ENCODE measurements around the gene BUD23.
"Not testable (repeated sequence)": the region's sequence is repeated elsewhere in the genome, so short reads cannot be mapped to it uniquely, and the experiment has no call there.

BUD23 gene

DNA sequence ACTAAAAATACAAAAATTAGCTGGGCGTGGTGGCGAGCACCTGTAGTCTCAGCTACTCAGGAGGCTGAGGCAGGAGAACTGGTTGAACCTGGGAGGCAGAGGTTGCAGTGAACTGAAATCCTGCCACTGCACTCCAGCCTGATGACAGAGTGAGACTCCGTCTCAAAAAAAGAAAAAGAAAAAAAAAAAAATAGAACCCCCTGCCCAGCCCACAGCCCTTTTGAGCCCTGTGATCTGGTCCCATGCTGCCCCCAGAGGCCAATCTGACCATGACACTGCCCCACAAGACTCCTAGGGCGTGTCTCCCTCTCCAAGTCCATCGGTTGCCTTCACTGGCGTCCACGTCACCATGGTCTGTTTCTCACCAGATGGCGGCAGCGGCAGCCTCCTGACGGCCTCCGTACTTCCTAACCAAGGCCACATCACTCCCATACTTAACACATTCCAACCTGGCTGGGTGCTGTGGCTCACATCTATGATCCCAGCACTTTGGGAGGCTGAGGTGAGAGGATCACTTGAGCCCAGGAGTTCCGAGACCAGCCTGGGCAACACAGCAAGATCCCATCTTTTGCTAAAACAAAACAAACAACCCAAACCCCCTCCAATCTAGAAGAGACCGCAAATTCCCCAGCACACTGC lies 18.1 kb downstream of the BUD23 start:
- no peak for DNase-seq (ENCODE audit: low read depth in 2 of 2)

DNA sequence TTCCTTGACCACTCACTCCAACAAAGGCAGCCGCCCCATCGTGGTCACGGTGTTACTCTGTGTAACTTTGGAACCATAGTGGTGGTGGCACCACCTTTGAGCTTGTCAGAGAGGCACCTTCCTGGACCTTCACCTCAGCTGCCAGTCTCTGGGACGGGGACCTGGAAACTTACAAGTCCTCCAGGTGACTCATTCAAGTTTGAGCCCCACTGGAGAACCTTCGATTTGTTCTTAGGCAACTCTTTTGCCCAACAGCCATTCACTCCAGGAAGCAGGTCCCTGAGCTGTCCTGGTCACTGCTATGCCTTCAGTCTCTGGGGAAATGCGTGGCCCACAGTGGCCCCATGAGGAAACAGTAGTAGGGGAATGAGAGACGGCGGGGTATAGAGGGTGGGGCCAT lies 18.8 kb downstream of the BUD23 start:
- no peak for DNase-seq (ENCODE audit: low read depth in 2 of 2)

DNA sequence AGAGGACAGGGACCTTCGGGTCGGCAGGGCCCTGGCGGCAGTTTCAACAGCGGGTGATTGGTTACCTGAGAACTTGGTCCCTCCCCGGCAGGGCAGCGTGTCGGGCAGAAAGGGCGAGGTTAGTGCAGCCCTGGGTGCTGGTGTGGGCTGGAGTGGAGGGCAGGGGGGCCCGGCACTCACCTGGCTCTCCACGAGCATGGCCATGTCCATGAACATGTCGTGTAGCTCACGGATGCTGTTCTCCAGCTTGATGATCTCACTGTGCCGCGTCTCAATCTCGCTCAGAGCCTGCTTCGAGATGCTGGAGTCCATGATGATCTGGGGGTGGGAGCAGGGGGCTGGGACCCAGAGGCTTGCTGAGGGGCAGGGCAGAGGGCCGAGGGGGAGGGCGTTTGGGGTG lies 19.3 kb downstream of the BUD23 start:
- DNase-seq (ENCODE audit: low read depth in 2 of 2): no peak

DNA sequence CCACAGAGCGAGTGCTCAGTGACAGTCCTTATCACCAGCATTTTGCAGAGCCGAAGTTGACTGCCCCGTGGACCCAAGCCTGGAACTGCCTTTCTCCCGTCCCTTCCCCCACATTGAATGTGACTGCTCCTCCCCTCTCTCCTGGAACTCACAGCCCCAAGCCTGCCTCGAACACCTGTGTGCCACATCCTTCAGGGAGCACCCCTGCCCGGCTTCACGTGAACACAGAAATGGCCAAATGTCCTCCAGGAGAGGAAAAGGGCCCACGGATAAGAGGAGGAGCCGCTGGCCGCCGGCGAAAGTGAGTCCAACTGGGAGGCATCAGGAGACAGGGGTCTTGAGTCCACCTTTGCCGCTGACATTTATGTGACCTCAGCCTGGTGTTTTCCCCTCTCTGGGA lies 19.8 kb downstream of the BUD23 start:
- no peak for DNase-seq (ENCODE audit: low read depth in 2 of 2)

DNA sequence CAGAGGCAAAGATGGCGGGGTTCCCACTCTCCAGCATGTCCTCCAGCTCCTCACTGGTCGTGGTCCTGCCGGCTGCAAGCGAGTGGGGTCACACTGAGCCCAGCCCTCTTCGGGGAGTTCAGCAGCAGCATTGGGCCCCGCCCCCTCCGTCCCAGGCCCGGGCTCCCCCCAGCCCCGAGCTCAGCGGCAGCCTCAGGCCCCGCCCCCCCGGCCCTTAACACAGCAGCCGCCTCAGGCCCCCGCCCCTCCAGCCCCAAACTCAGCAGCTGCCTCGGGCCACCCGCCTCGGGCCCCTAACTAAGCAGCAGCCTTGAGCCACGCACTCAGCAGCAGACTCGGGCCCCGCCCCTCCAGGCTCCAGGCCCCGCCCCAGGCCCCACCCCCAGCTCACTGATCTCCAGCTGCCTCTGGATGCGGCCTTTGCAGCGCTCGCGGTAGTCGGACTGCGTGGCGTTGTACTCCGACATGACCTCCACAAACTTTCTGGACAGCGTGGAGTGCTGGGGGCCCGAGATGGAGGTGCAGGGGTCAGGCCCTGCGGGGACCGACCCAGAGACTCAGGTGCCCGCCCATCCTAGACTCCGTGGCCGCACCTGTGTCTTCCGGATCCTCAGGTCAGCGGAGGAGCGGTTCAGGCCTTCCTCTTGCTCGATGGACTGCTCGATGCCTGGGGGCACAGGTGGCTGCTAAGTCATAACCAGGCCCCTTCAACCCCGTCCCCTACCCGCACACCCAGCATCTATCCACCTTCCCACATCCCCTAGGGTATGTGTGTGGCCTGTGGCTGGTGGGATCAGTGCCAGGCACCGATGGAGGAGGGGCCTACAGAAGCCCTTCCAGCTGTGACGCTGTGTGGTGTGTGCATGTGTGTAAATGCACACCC lies 20.6 kb downstream of the BUD23 start:
- peak in 1 of 2 donors; percentile 56 for DNase-seq (ENCODE audit: low read depth in 2 of 2)

DNA sequence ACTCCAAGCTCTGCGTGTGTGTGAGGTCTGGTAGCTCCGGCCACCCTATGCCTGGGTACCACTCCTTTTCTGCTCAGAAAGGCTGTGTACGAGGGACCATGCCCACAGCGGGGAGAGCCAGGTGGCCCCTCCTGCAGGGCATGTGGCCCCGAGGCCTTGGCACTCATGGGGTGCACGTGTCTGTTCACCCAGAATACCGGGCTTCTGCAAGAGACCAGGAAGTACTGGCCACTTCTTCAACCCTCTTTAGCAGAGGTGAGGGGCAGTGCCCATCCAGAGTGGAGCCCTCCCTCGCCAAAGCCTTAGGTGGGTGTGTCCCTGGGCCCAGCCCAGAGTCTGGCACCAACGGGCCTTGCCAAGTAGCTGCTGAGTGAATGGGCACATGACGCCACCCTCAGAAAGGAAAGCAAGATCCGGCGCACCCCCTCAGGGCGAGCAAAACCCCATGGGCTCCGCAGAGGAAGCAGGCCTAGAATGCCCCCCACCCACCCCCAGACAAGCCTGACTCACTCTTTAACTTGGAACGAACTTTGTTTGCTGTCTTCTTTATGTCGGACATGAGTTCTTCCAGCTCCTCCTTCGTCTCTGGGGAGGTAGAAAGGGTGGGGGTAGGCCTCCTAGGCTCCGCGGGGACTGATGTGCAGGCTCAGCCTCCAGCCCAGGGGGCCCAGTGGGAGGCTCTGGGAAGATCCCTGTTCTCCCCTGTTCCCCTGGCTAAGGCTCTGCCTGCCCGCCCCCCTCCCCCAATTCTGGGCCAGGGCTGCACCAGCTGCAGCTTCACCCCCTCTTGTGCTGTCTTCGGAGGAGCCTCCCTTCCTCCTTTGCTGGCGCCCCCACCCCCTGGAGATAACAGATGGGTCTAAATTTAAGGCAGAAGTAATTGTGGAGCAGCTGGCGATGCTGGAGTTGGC lies 21.5 kb downstream of the BUD23 start:
- no peak for DNase-seq (ENCODE audit: low read depth in 2 of 2)

DNA sequence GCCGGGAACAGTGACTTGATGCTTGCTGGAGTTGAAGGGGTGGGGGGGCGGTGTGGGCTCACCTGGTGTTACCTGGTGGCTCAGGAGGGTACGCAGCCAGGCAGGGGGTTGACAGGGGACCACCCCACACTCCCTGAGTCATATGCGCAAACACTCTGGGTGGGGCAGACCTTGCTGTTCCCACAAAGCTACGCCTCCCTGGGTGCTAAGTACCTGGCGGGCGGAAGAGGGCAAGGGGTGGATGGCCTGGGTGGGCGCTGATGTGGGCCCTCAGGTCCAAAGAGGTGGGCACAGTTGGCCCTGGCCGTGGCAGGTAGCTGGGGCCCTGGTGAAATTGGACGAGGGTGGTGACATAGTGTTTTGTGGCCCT lies 22.1 kb downstream of the BUD23 start:
- no peak for DNase-seq (ENCODE audit: low read depth in 2 of 2)

DNA sequence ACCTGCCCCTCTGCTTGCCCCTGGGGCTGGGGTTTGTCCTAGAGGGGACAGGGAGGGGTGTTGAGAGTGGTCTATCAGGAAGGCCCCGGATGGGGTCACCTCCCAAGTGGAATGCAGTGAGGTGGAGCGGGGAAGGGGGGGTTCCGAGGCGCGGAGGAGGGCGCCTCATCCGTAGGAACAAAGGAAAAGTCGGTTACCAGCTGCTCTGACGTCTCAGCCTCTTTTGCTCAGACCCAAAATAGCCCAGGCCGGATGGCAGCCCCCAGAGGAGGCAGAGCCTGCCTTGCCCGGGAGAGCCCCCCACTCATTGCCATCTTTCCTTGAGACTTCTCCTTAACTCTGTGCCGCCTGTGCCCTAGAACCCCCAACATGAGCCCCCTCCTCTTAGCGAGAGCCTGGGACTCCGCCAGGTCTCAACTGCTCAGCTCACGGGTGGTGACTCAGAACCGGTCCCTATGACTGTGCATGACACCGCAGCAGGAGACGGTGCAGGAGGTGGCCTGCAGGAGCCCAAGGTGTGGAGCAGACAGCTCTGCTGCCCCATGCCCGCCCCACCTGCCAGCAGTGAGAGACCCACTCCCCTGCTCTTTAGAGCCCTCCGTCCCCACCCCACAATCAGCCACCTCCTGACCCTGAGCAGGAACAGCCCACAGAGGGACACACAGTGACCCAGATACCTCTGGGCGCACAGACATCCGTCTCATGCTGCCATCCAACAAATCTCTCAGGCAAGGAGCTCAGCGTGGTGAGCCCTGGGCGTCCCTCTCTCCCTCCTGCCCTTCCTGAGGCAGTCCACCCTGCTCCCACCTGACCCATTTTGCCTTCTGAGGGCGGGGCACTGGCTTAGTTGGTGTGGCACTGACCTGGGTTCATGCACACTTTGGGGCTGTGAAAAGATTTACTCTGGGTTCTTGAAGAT lies 23.0 kb downstream of the BUD23 start:
- peak; percentile 38 to 42 for DNase-seq (ENCODE audit: low read depth in 2 of 2)

DNA sequence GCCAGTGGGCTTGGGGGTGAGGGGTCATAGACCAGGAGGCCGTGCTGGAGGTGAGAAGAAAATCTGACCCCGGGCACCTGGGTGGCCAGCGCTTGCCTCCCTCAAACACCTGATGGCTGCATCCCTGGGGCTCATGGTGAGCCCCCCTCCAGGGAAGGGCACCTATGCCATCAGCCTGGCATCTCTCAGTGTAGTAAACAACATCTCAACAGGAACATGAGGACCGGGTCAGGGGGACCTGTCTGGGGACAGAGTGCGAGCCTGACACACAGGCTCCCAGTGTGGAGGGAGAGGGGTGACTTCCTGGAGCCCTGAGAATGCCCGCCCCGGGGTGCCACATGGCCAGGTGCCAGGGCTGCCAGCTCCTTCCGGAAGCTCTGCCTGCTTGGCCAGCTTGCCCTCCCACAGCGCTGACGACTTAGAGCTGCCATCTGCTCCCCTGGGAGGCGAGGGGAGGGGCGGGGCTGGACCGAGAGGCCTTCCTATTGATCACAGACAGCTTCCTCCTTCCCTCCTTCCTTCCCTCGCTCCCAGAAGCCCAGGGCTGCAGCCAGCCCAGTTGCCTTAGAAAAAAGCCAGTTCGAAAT lies 23.7 kb downstream of the BUD23 start:
- DNase-seq (ENCODE audit: low read depth in 2 of 2): no peak

DNA sequence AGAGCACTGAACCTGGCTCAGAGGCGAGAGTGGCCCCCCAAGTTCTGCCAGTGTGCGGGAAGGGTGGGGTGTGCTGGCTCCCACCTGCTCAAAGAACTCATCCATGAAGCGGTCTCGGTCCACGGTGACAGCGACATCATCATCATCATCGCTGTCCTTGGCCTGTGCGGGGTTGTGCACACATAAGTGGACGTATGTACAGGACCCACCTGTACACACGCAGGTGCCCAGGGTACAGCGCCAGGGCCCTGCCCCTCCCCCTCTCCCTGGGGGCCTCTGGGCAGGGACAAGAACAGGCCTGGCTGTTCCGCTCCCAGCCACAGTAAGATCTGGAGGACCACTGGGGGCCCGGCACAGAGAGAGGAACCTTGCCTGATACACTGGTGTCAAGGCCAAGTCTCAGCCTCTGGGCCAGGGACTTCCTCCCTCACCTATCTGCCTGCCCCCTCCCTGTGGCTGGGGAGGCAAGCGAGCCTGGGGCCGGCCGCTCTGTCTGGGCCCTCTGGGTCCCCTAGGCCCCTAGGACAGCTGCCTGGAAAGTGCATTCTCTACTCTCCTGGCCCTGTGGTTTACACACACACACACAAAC lies 25.7 kb downstream of the BUD23 start:
- no peak for DNase-seq (ENCODE audit: low read depth in 2 of 2)

DNA sequence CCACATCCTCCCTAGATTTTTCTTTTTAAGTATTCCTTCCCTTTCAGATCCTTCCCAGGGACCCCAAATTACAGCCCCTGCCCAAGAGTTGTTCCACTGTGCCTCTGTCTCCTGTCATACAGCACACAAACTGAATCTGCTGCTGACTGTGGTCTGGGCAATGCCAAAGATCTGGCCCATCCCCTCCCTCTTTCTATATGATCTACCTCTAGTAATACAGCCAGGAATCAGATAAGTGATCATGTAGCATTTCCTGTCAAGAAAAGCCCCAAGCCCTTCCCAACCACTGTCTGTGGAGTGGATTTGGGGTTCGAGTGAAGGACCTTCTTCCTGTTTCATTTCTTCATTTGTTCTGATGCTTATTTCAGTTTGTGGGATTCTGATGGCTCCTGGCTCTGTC lies 29.4 kb downstream of the BUD23 start:
- no peak for DNase-seq (ENCODE audit: low read depth in 2 of 2)

DNA sequence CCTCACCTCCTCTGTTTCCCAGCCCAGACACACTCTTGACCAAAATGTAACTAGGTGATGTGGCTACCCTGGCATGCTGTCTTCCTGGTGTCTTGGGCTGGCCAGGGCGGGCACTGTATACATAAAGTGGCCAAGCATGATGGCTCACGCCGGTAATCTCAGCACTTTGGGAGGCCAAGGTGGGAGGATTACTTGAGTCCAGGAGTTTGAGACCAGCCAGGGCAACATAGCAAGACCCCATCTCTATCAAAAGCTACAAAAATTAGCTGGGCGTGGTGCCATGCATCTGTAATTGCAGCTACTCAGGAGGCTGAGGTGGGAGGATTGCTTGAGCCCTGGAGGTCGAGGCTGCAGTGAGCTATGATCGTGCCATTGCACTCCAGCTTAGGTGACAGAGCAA lies 29.9 kb downstream of the BUD23 start:
- not testable (repeated sequence) for DNase-seq (ENCODE audit: low read depth in 2 of 2)

DNA sequence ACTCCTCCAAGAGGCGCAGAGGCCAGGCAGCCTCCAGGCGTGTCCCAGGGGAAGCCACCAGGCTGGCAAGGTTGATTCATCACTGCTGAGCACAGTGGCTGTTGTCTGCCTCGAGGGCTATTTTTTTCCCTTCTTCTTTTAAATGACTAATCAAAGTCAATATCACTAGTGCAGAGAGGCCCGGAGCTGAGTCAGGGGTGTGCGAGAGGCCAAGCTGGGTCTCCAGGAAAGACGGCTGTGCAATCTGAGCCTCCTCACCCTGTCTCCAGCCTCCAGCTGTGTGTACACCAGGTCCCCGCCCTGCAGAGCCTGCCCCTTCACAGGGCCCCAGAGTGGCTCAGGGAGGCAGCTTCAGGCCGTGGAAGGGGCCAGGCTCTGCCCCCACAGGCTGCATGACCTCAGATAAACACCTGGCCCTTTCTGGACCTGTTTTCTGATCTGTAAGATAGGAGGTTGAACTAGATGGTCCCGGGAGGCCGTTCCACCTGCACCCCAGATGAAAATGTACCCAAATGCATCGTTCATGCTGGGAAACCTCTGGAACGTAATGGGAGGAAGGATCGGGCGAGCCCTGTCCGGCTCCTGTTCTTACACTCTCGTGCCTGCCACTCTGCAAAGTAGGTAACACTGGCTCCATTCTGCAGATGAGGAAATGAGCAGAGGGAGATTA lies 32.4 kb downstream of the BUD23 start:
- peak; percentile 60 to 68 for DNase-seq (ENCODE audit: low read depth in 2 of 2)

DNA sequence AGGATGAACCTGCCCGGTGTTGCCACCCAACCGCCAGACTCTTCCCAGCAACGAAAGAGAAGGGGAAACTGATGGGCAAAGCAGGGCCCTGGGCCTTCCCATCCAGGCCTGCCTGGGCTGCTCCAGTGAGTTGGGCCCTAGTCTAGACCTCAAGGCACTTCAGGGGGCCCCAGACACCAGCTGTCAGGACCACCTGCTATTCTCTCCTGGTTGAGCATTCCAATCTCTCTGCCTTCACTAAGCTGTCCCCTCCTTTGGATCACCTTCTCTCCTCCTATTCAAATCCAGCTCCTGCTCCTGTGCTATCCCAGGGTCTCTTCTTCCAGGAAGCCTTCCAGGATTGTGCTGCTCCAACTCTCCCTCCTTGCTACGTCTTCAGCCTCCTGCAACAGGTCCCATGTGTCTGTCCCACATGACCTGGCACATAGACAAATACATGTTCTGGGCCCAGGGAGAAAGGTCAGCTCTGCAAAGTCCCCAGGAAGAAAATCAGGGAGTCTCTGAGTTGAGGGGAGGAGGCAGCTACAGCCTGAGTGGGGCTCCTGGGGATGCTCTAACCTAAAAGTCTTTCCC lies 33.0 kb downstream of the BUD23 start:
- DNase-seq (ENCODE audit: low read depth in 2 of 2): no peak

DNA sequence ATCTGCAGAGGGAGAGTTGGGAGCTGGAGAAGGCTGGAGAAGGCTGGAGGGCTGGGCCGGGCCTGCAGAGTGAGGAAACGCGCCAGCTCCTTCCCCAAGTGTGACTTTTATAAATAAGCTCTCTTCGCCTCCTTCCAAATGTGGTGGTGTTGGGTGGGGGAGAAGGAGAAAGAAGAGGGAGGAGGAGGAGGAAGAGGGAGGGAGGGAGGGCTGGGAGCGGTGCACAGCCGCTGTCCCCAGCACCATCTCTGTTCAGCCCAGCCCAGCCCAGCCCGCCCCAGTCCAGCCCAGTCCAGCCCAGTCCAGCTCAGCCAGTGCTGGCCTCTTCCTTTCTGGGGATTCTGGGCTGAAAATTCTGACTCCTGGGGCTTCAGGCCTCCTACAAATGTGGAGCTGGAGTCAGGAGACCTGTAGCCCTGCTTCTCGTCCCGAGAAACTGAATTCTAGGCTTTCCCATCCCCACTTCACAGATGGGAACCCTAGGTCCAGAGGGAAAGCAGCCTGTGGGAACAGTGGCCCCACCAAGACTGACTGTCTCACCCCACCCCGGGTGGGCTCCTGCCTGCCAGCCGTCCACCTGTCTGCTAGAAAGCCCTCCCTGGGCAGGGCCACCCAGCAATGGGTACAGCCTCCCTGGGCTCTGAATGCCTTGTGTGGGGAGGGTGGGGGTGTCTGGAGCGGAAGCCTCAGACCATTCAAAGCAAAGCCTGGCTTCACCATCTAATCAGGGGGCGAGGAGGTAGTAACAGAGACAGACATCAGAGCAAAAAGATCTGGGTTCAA lies 33.8 kb downstream of the BUD23 start:
- no peak for DNase-seq (ENCODE audit: low read depth in 2 of 2)

DNA sequence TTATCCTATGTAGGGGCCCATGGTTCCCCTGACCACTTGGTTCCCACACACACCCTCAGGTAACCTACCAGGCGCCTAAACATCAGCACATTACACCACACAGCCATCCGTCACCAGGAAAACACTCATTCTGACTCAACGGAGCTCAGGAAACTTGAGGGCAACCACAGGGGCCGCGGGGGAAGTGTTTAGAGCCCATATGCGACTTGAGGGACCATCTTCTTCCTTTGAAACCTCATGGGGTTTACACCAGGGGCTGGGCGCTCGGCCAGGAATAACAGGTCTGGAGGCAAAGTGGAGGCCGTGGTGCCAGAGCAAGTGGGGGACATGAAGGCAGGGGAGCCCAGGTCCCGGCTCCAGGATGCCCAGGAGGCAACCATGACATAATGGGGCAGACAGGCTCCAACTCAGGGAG lies 34.6 kb downstream of the BUD23 start:
- DNase-seq (ENCODE audit: low read depth in 2 of 2): peak; percentile 60 to 68

DNA sequence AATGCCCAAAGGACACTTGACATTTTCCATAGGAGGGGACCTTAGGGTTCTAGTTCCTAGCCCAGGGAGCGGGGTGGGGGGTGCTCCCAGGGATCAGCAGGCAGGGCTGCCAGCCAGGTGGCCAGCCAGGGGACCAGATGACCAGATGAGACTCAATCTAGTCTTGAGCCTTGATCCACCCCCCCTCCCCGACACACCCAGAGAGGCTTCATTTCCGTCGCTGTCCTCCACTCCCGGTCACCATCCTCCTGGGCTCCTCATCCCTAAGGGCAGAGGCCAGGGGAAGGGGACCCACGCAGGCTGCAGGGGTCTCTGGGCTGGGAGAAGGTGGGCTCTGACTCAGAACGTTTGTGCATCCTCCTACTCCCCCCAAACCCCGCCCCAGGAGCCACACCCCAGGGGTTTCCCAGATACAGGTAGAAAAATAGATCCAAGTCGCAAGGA lies 35.1 kb downstream of the BUD23 start:
- no peak for DNase-seq (ENCODE audit: low read depth in 2 of 2)

DNA sequence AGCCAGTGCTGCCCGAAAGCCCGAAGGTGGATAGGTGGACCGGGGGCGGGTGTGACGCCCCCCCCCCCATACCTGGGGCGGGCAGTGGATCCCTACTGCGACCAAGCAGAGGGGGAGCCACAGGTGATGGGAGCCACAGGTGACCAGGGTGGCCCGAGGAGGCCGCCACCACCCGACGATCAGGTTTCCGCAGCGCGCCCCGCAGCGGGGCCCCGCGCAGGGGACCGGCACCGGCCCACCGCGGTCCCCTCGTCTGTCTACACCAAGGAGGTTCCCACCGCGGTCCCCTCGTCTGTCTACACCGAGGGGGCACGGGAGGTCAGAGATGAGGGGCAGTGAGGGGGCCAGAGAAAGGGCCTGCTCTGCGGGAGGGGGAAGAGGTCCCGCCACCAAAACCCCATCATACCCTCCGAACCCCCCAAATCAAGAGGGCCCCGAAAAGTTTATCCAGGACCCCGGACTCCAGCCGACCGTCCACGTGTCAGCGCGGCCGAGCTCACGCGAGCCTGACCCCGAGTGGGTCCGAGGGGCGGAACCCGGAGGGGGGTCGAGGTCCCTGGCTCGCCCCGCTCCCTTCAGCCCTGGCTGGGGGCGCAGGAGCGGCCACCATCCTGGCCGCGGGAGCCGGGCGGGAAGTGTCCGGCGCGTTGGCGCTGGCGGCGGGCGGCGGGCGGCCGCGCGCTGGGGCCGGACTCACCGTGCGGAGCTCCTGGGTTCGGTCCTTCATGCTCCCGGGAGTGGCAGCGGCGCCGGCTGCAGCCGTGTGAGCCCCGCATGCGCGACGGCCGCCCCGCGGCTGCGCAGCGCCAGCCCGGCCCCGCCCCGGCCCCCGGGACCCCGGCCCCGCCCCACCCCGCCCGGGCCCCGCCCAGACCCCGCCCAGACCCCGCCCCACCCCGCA lies 35.8 kb downstream of the BUD23 start, which contains the start of gene STX1A:
Gene STX1A, minus strand, starts transcription at position 765 of the 901 bp plus-strand sequence. Its CDS starts 38 bp downstream, at position 727.
- peak; percentile 53 to 62 for DNase-seq (ENCODE audit: low read depth in 2 of 2)
